Adrenal gland (tissue), 19 donors: ENCODE results near the gene FERMT3. TPM values are rescaled to one million over a fixed set of nuclear protein-coding genes. Genes with fewer than 3 reads are reported as not detected.
"Not testable (repeated sequence)": the region's sequence is repeated elsewhere in the genome, so short reads cannot be mapped to it uniquely, and the experiment has no call there.

Experiments used
- DNase-seq, 7 donors: peaks; one replicate each; pipeline ENCODE4 v3.0.0-alpha.2; 2019 to 2020
- H3K27ac ChIP-seq, 5 donors: fragments of 200-600 bp; sonication (generic) in 4 of 5; 1 replicate in 3 of 5; 2 replicates in 2 of 5; pipeline versions ENCODE4 v1.5.1 to v1.8.0; 2016 to 2020; ENCODE audit warnings: mild to moderate bottlenecking in 1 of 5
- H3K27me3 ChIP-seq: fragments of 200-600 bp; 2 replicates; pipeline ENCODE4 v1.8.0; 2021
- H3K36me3 ChIP-seq, 2 donors: fragments of 200-600 bp; replicated peaks in 1 of 2; 1 replicate in 1 of 2; 2 replicates in 1 of 2; pipeline versions ENCODE4 v1.5.1 to v1.8.0; 2018 to 2022
- H3K4me1 ChIP-seq, 2 donors: fragments of 200-600 bp; replicated peaks in 1 of 2; 1 replicate in 1 of 2; 2 replicates in 1 of 2; pipeline versions ENCODE4 v1.5.1 to v1.8.0; 2018 to 2021
- H3K4me3 ChIP-seq, 4 donors: fragments of 200-600 bp; sonication (generic) in 3 of 4; one replicate each; pipeline ENCODE4 v1.5.1; 2016 to 2018
- H3K9me3 ChIP-seq, 3 donors: fragments of 200-600 bp; sonication (generic) in 1 of 3; replicated peaks in 1 of 3; 1 replicate in 2 of 3; 2 replicates in 1 of 3; pipeline versions ENCODE4 v1.5.1 to v1.8.0; 2016 to 2021
- CTCF ChIP-seq, 6 experiments: fragments of 450-650 bp in 4 of 6; fragments of 200-600 bp in 2 of 6; sonication (generic) in 1 of 6; IDR thresholded peaks; 1 replicate in 5 of 6; 2 replicates in 1 of 6; pipeline versions ENCODE4 v1.5.1 to v1.8.0; 2016 to 2021; ENCODE audit warnings: antibody characterized with exemption in 6 of 6, mild to moderate bottlenecking in 2 of 6, moderate library complexity in 1 of 6
- POLR2A ChIP-seq, 2 donors: fragments of 450-650 bp; IDR thresholded peaks; one replicate each; pipeline ENCODE4 v1.6.1; 2017; ENCODE audit warnings: antibody characterized with exemption in 2 of 2, mild to moderate bottlenecking in 2 of 2, moderate library complexity in 1 of 2
- WGBS, 4 donors: extraction: QIAGEN DNeasy Blood & Tissue Kit in 2 of 4; methylation state at CpG; one replicate each; pipeline versions ENCODE4 v1.1.5 to v1.1.7; 2013 to 2017; 5-methylcytosine and 5-hydroxymethylcytosine counted together
- intact Hi-C, 2 donors: fragments of 100-400 bp; cut with DNase I; formaldehyde crosslinking; loops; one replicate each; pipeline versions ENCODE4 v1.14.1 to v1.15.0; 2022 to 2023
- long read RNA-seq, 10 donors: library from polyadenylated mRNA in 3 of 10; unstranded in 2 of 10; stranded (forward) in 1 of 10; transcript quantifications; one replicate each; pipeline ENCODE4 v2.0.0 and lab custom pipeline, GENCODE V29; 2021 to 2026
- polyA plus RNA-seq, 3 donors: library from polyadenylated mRNA; stranded (reverse); fragments of 200-250 nt in 2 of 3; fragments of 350-450 nt in 1 of 3; fragmentation: Illumina TruSeq in 1 of 3; extraction: RNeasy Lipid Tissue Mini Kit (QIAGEN cat#74804) in 1 of 3; gene quantifications; one replicate each; pipeline ENCODE4 v1.2.3, GENCODE V29; 2013 to 2014
- total RNA-seq, 9 donors: library from RNA; depleted of rRNA in 4 of 9; stranded (reverse); fragments of >200 nt in 4 of 9; fragments of 120-200 nt in 1 of 9; fragmentation: NEBNext Ultra II Directional in 1 of 9; extraction: Animal tissue kit (Norgen Biotek cat#: 25700) in 1 of 9; gene quantifications; one replicate each; pipeline versions ENCODE4 v1.1.0 to v1.2.4, GENCODE V29; 2013 to 2023
- donor health status: healthy with polysubstance abuse.
- donor health status: Bipolar disorder and iron deficiency.
- donor health status: DM: yes; HTN: yes; CAD: no.
- donor health status: DM: no; HTN: no; CAD: no.
- donor health status: DM: no; HTN: no; CAD: no.
- donor health status: DM: yes; HTN: yes; CAD: no.

The FERMT3 gene
- total RNA-seq: 10 to 100 TPM in 8 of 9 donors, 1 to 10 TPM in 1; 3.2 to 77.0 (median 29.9) TPM
- 10 to 100 TPM in 2 of 3 donors, 1 to 10 TPM in 1; 5.5 to 57.8 (median 49.0) TPM for polyA plus RNA-seq
- long read RNA-seq, donor 1, partial matches to known transcripts: 72 of 119 reads
- long read RNA-seq, donor 1, other reads (novel, unspliced or antisense): 47 of 119 reads
- long read RNA-seq, donor 2: 0 reads
- long read RNA-seq, donor 3: 0 reads
- long read RNA-seq, donor 4, partial matches to known transcripts: 3 of 6 reads
- long read RNA-seq, donor 4, other reads (novel, unspliced or antisense): 1 of 6 reads
- long read RNA-seq, donor 5, transcript FERMT3-202 (15 exons, 2,481 nt): major isoform, 55 of 81 reads
- long read RNA-seq, donor 5, partial matches to known transcripts: 5 of 81 reads
- long read RNA-seq, donor 5, other reads (novel, unspliced or antisense): 19 of 81 reads
- long read RNA-seq, donor 6, partial matches to known transcripts: 4 of 10 reads
- long read RNA-seq, donor 6, other reads (novel, unspliced or antisense): 4 of 10 reads
- long read RNA-seq, donor 7, partial matches to known transcripts: 19 of 40 reads
- long read RNA-seq, donor 7, other reads (novel, unspliced or antisense): 21 of 40 reads
- long read RNA-seq, donor 8: 0 reads
- long read RNA-seq, donor 9, partial matches to known transcripts: 0 of 1 reads
- long read RNA-seq, donor 9, other reads (novel, unspliced or antisense): 0 of 1 reads
- long read RNA-seq, donor 10: 0 reads

- Histone ChIP-seq H3K4me3 (peak within 1 kb of the TSS in 1 of 4 donors; percentile 48), H3K4me1 (peaks cover 8 to 24% of the 10 kb centered on the region in 2 donors)
These were observed at the start of gene FERMT3 for GRCh38 chr11:64206457-64207255. FERMT3 (plus strand) TSS chr11:64206721; CDS start chr11:64207365, 644 bp downstream.

GRCh38 chr11:64157631-64158394 lies 48.7 kb upstream of the FERMT3 start:
- Histone ChIP-seq H3K9me3 (no peaks in the 10 kb centered on the region), H3K4me1 (peaks cover 0 to 6% of the 10 kb centered on the region in 2 donors), H3K4me3 (no peak overlapping the region), H3K27ac (no peak overlapping the region), H3K27me3 (no peaks in the 10 kb centered on the region), H3K36me3 (no peaks in the 10 kb centered on the region)
- TF ChIP-seq CTCF (IDR thresholded peaks at IDR 0.05) (no peak), POLR2A (IDR thresholded peaks at IDR 0.05) (no peak)
- WGBS, 4 donors: 88 to 93% (median 91%) methylated on average over 17 of the region's 17 CpGs
- no peak for DNase-seq
- intact Hi-C loops: no loop called here

More at GRCh38 chr11:64206457-64207255, at the start of gene FERMT3:
- DNase-seq: peak in 4 of 7 donors; percentile 59 to 74 (median 67)
- intact Hi-C loops: loop anchor here in 1 of 2 donors (5.0 kb wide), 1 partner anchor 91 kb away; no protein-coding TSS in a partner anchor
- Histone ChIP-seq H3K36me3 (peaks cover 0 to 26% of the 10 kb centered on the region in 2 donors), H3K9me3 (no peaks in the 10 kb centered on the region), H3K27ac (peak within 1 kb of the TSS in 4 of 5 donors; percentile 67 to 88 (median 80)), H3K27me3 (no peaks in the 10 kb centered on the region)
- WGBS, 4 donors: 63 to 77% (median 68%) methylated on average over 14 to 27 of the region's 27 CpGs
- TF ChIP-seq POLR2A (IDR thresholded peaks at IDR 0.05) (peak in 1 of 2 donors; percentile 12), CTCF (IDR thresholded peaks at IDR 0.05) (no peak)

GRCh38 chr11:64161037-64161436 lies 45.5 kb upstream of the FERMT3 start:
- Histone ChIP-seq H3K27ac (no peak overlapping the region), H3K9me3 (no peaks in the 10 kb centered on the region), H3K4me3 (no peak overlapping the region), H3K4me1 (peaks cover 10 to 11% of the 10 kb centered on the region in 2 donors), H3K27me3 (no peaks in the 10 kb centered on the region), H3K36me3 (no peaks in the 10 kb centered on the region)
- TF ChIP-seq CTCF (IDR thresholded peaks at IDR 0.05): no peak
- TF ChIP-seq POLR2A (IDR thresholded peaks at IDR 0.05): no peak
- WGBS, 4 donors: 95 to 98% (median 97%) methylated on average over 10 of the region's 10 CpGs
- no peak for DNase-seq
- intact Hi-C loops: no loop called here

GRCh38 chr11:64162769-64163168 lies 43.8 kb upstream of the FERMT3 start:
- H3K27me3 ChIP-seq, H3K36me3 ChIP-seq, H3K27ac ChIP-seq, intact Hi-C loops, DNase-seq, H3K4me3 ChIP-seq, H3K9me3 ChIP-seq: not testable (repeated sequence)
- 89 to 94% (median 92%) methylated on average over 16 of the region's 16 CpGs for WGBS, 4 donors
- peaks cover 11 to 14% of the 10 kb centered on the region in 2 donors for H3K4me1 ChIP-seq
